ENCODE data around the gene SIGLEC9.

DNA sequence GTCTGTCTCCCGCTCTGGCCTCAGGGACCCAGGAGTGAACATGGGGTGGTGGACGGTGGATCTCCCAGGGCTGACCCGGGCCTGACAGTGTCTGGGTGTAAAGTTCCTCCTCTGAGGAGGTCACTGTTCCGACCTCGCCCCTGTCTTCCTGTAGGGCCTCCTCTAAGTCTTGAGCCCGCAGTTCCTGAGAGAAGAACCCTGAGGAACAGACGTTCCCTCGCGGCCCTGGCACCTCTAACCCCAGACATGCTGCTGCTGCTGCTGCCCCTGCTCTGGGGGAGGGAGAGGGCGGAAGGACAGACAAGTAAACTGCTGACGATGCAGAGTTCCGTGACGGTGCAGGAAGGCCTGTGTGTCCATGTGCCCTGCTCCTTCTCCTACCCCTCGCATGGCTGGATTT is at the start of gene SIGLEC9:
- TF ChIP-seq, protein P1, sequence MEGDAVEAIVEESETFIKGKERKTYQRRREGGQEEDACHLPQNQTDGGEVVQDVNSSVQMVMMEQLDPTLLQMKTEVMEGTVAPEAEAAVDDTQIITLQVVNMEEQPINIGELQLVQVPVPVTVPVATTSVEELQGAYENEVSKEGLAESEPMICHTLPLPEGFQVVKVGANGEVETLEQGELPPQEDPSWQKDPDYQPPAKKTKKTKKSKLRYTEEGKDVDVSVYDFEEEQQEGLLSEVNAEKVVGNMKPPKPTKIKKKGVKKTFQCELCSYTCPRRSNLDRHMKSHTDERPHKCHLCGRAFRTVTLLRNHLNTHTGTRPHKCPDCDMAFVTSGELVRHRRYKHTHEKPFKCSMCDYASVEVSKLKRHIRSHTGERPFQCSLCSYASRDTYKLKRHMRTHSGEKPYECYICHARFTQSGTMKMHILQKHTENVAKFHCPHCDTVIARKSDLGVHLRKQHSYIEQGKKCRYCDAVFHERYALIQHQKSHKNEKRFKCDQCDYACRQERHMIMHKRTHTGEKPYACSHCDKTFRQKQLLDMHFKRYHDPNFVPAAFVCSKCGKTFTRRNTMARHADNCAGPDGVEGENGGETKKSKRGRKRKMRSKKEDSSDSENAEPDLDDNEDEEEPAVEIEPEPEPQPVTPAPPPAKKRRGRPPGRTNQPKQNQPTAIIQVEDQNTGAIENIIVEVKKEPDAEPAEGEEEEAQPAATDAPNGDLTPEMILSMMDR (conservative IDR thresholded peaks at IDR 0.05; ENCODE audit: low read length), result no peak
- no peak for TF ChIP-seq EZH2phosphoT487 (IDR thresholded peaks at IDR 0.05; ENCODE audit: borderline replicate concordance)
